ENCODE measurements around the gene ITPRID1.

ITPRID1 gene

GRCh38 chr7:31633467-31633866, 119.6 kb downstream of the ITPRID1 start:
- Histone ChIP-seq H3K4me3 (ENCODE audit: low read length in 2 of 2) (no peak overlapping the region), H3K27ac (ENCODE audit: low read length) (no peak overlapping the region), H3K36me3 (ENCODE audit: control insufficient read depth in 2 of 2, insufficient read depth in 2 of 2, low read length in 2 of 2) (no peaks in the 10 kb centered on the region), H3K9ac (ENCODE audit: low read length in 2 of 2) (no peak overlapping the region), H3K4me1 (ENCODE audit: control insufficient read depth, insufficient read depth, low read length) (no peaks in the 10 kb centered on the region), H3K27me3 (ENCODE audit: control insufficient read depth in 1 of 2, insufficient read depth in 2 of 2, low read length in 2 of 2) (no peaks in the 10 kb centered on the region), H3K9me3 (ENCODE audit: control insufficient read depth in 2 of 2, low read length in 2 of 2) (no peaks in the 10 kb centered on the region)

- Histone ChIP-seq H3K9ac (ENCODE audit: low read length in 2 of 2) (no peak overlapping the region), H3K27ac (ENCODE audit: low read length) (no peak overlapping the region), H3K4me1 (ENCODE audit: control insufficient read depth, insufficient read depth, low read length) (no peaks in the 10 kb centered on the region), H3K27me3 (ENCODE audit: control insufficient read depth in 1 of 2, insufficient read depth in 2 of 2, low read length in 2 of 2) (no peaks in the 10 kb centered on the region), H3K36me3 (ENCODE audit: control insufficient read depth in 2 of 2, insufficient read depth in 2 of 2, low read length in 2 of 2) (no peaks in the 10 kb centered on the region), H3K9me3 (ENCODE audit: control insufficient read depth in 2 of 2, low read length in 2 of 2) (no peaks in the 10 kb centered on the region), H3K4me3 (ENCODE audit: low read length in 2 of 2) (no peak overlapping the region)
Observed at GRCh38 chr7:31633894-31634494, 120.1 kb downstream of the ITPRID1 start.

GRCh38 chr7:31640381-31640780, 126.5 kb downstream of the ITPRID1 start:
- H3K9me3 ChIP-seq (ENCODE audit: control insufficient read depth in 2 of 2, low read length in 2 of 2): no peaks in the 10 kb centered on the region
- H3K27ac ChIP-seq (ENCODE audit: low read length): no peak overlapping the region

GRCh38 chr7:31642681-31643115, 128.8 kb downstream of the ITPRID1 start:
- H3K27me3 ChIP-seq (ENCODE audit: control insufficient read depth in 1 of 2, insufficient read depth in 2 of 2, low read length in 2 of 2): no peaks in the 10 kb centered on the region
- no peaks in the 10 kb centered on the region for H3K4me1 ChIP-seq (ENCODE audit: control insufficient read depth, insufficient read depth, low read length)
- H3K4me3 ChIP-seq (ENCODE audit: low read length in 2 of 2): no peak overlapping the region
- no peak overlapping the region for H3K27ac ChIP-seq (ENCODE audit: low read length)
- no peak overlapping the region for H3K9ac ChIP-seq (ENCODE audit: low read length in 2 of 2)
- no peaks in the 10 kb centered on the region for H3K36me3 ChIP-seq (ENCODE audit: control insufficient read depth in 2 of 2, insufficient read depth in 2 of 2, low read length in 2 of 2)
- H3K9me3 ChIP-seq (ENCODE audit: control insufficient read depth in 2 of 2, low read length in 2 of 2): no peaks in the 10 kb centered on the region

More at GRCh38 chr7:31640381-31640780, 126.5 kb downstream of the ITPRID1 start:
- Histone ChIP-seq H3K4me3 (ENCODE audit: low read length in 2 of 2) (no peak overlapping the region), H3K27me3 (ENCODE audit: control insufficient read depth in 1 of 2, insufficient read depth in 2 of 2, low read length in 2 of 2) (no peaks in the 10 kb centered on the region), H3K9ac (ENCODE audit: low read length in 2 of 2) (no peak overlapping the region), H3K4me1 (ENCODE audit: control insufficient read depth, insufficient read depth, low read length) (no peaks in the 10 kb centered on the region), H3K36me3 (ENCODE audit: control insufficient read depth in 2 of 2, insufficient read depth in 2 of 2, low read length in 2 of 2) (no peaks in the 10 kb centered on the region)

- Histone ChIP-seq H3K9ac (ENCODE audit: low read length in 2 of 2) (no peak overlapping the region), H3K4me3 (ENCODE audit: low read length in 2 of 2) (no peak overlapping the region), H3K36me3 (ENCODE audit: control insufficient read depth in 2 of 2, insufficient read depth in 2 of 2, low read length in 2 of 2) (no peaks in the 10 kb centered on the region), H3K27ac (ENCODE audit: low read length) (no peak overlapping the region), H3K4me1 (ENCODE audit: control insufficient read depth, insufficient read depth, low read length) (no peaks in the 10 kb centered on the region), H3K9me3 (ENCODE audit: control insufficient read depth in 2 of 2, low read length in 2 of 2) (no peaks in the 10 kb centered on the region), H3K27me3 (ENCODE audit: control insufficient read depth in 1 of 2, insufficient read depth in 2 of 2, low read length in 2 of 2) (no peaks in the 10 kb centered on the region)
Observed at GRCh38 chr7:31646942-31647341, 133.1 kb downstream of the ITPRID1 start.

GRCh38 chr7:31647511-31647910, 133.6 kb downstream of the ITPRID1 start:
- no peak overlapping the region for H3K27ac ChIP-seq (ENCODE audit: low read length)
- H3K9ac ChIP-seq (ENCODE audit: low read length in 2 of 2): no peak overlapping the region
- no peaks in the 10 kb centered on the region for H3K9me3 ChIP-seq (ENCODE audit: control insufficient read depth in 2 of 2, low read length in 2 of 2)
- no peaks in the 10 kb centered on the region for H3K36me3 ChIP-seq (ENCODE audit: control insufficient read depth in 2 of 2, insufficient read depth in 2 of 2, low read length in 2 of 2)
- no peak overlapping the region for H3K4me3 ChIP-seq (ENCODE audit: low read length in 2 of 2)
- no peaks in the 10 kb centered on the region for H3K27me3 ChIP-seq (ENCODE audit: control insufficient read depth in 1 of 2, insufficient read depth in 2 of 2, low read length in 2 of 2)
- H3K4me1 ChIP-seq (ENCODE audit: control insufficient read depth, insufficient read depth, low read length): no peaks in the 10 kb centered on the region

- Histone ChIP-seq H3K36me3 (ENCODE audit: control insufficient read depth in 2 of 2, insufficient read depth in 2 of 2, low read length in 2 of 2) (no peaks in the 10 kb centered on the region), H3K27ac (ENCODE audit: low read length) (no peak overlapping the region), H3K9me3 (ENCODE audit: control insufficient read depth in 2 of 2, low read length in 2 of 2) (no peaks in the 10 kb centered on the region), H3K9ac (ENCODE audit: low read length in 2 of 2) (no peak overlapping the region), H3K27me3 (ENCODE audit: control insufficient read depth in 1 of 2, insufficient read depth in 2 of 2, low read length in 2 of 2) (no peaks in the 10 kb centered on the region), H3K4me3 (ENCODE audit: low read length in 2 of 2) (no peak overlapping the region), H3K4me1 (ENCODE audit: control insufficient read depth, insufficient read depth, low read length) (no peaks in the 10 kb centered on the region)
Observed at GRCh38 chr7:31648288-31648687, 134.4 kb downstream of the ITPRID1 start.

GRCh38 chr7:31648880-31649279, 135.0 kb downstream of the ITPRID1 start:
- H3K36me3 ChIP-seq (ENCODE audit: control insufficient read depth in 2 of 2, insufficient read depth in 2 of 2, low read length in 2 of 2): no peaks in the 10 kb centered on the region
- no peaks in the 10 kb centered on the region for H3K4me1 ChIP-seq (ENCODE audit: control insufficient read depth, insufficient read depth, low read length)
- H3K27ac ChIP-seq (ENCODE audit: low read length): no peak overlapping the region
- H3K4me3 ChIP-seq (ENCODE audit: low read length in 2 of 2): no peak overlapping the region
- no peaks in the 10 kb centered on the region for H3K27me3 ChIP-seq (ENCODE audit: control insufficient read depth in 1 of 2, insufficient read depth in 2 of 2, low read length in 2 of 2)
- no peaks in the 10 kb centered on the region for H3K9me3 ChIP-seq (ENCODE audit: control insufficient read depth in 2 of 2, low read length in 2 of 2)
- no peak overlapping the region for H3K9ac ChIP-seq (ENCODE audit: low read length in 2 of 2)

- H3K9me3 ChIP-seq (ENCODE audit: control insufficient read depth in 2 of 2, low read length in 2 of 2): no peaks in the 10 kb centered on the region
Observed at GRCh38 chr7:31651234-31652062, 137.6 kb downstream of the ITPRID1 start.

GRCh38 chr7:31652063-31652326, 138.1 kb downstream of the ITPRID1 start:
- no peak overlapping the region for H3K9ac ChIP-seq (ENCODE audit: low read length in 2 of 2)
- no peaks in the 10 kb centered on the region for H3K36me3 ChIP-seq (ENCODE audit: control insufficient read depth in 2 of 2, insufficient read depth in 2 of 2, low read length in 2 of 2)
- H3K4me3 ChIP-seq (ENCODE audit: low read length in 2 of 2): no peak overlapping the region
- no peak overlapping the region for H3K27ac ChIP-seq (ENCODE audit: low read length)
- H3K27me3 ChIP-seq (ENCODE audit: control insufficient read depth in 1 of 2, insufficient read depth in 2 of 2, low read length in 2 of 2): no peaks in the 10 kb centered on the region
- H3K4me1 ChIP-seq (ENCODE audit: control insufficient read depth, insufficient read depth, low read length): no peaks in the 10 kb centered on the region
- H3K9me3 ChIP-seq (ENCODE audit: control insufficient read depth in 2 of 2, low read length in 2 of 2): no peaks in the 10 kb centered on the region

More at GRCh38 chr7:31651234-31652062, 137.6 kb downstream of the ITPRID1 start:
- no peak overlapping the region for H3K9ac ChIP-seq (ENCODE audit: low read length in 2 of 2)
- H3K4me3 ChIP-seq (ENCODE audit: low read length in 2 of 2): no peak overlapping the region
- H3K27me3 ChIP-seq (ENCODE audit: control insufficient read depth in 1 of 2, insufficient read depth in 2 of 2, low read length in 2 of 2): no peaks in the 10 kb centered on the region
- H3K36me3 ChIP-seq (ENCODE audit: control insufficient read depth in 2 of 2, insufficient read depth in 2 of 2, low read length in 2 of 2): no peaks in the 10 kb centered on the region
- no peaks in the 10 kb centered on the region for H3K4me1 ChIP-seq (ENCODE audit: control insufficient read depth, insufficient read depth, low read length)
- H3K27ac ChIP-seq (ENCODE audit: low read length): no peak overlapping the region

GRCh38 chr7:31663072-31663471, 149.2 kb downstream of the ITPRID1 start:
- Histone ChIP-seq H3K9ac (ENCODE audit: low read length in 2 of 2) (no peak overlapping the region), H3K27ac (ENCODE audit: low read length) (no peak overlapping the region)

More at GRCh38 chr7:31663072-31663471, 149.2 kb downstream of the ITPRID1 start:
- H3K4me1 ChIP-seq (ENCODE audit: control insufficient read depth, insufficient read depth, low read length): no peaks in the 10 kb centered on the region
- H3K4me3 ChIP-seq (ENCODE audit: low read length in 2 of 2): no peak overlapping the region
- no peaks in the 10 kb centered on the region for H3K36me3 ChIP-seq (ENCODE audit: control insufficient read depth in 2 of 2, insufficient read depth in 2 of 2, low read length in 2 of 2)
- H3K27me3 ChIP-seq (ENCODE audit: control insufficient read depth in 1 of 2, insufficient read depth in 2 of 2, low read length in 2 of 2): no peaks in the 10 kb centered on the region
- no peaks in the 10 kb centered on the region for H3K9me3 ChIP-seq (ENCODE audit: control insufficient read depth in 2 of 2, low read length in 2 of 2)

All from stomach smooth muscle (tissue), 2 donors.